ENCODE results near the gene RAP1A. TPM values are rescaled to one million over a fixed set of nuclear protein-coding genes. Genes with fewer than 3 reads are reported as not detected.

Gene RAP1A
- polyA plus RNA-seq, 3 donors, result 41.2 to 79.1 (median 75.3) TPM

GRCh38 chr1:111587509-111588174 is 31.9 kb upstream of the RAP1A start:
- Mint-ChIP-seq H3K27me3 (ENCODE audit: low read depth in 3 of 3) (no peaks in the 10 kb centered on the region), H3K36me3 (no peaks in the 10 kb centered on the region), H3K4me1 (peaks cover 1% of the 10 kb centered on the region), H3K9me3 (no peaks in the 10 kb centered on the region), H3K4me3 (no peak overlapping the region), H3K27ac (no peak overlapping the region)
- H3K36me3 ChIP-seq (replicated peaks in 1 of 2; ENCODE audit: control insufficient read depth in 1 of 2, insufficient read depth in 2 of 2, low read length in 2 of 2), result no peaks in the 10 kb centered on the region
- no peaks in the 10 kb centered on the region for H3K9me3 ChIP-seq (replicated peaks in 1 of 2; ENCODE audit: control insufficient read depth in 1 of 2, insufficient read depth in 1 of 2, low read length in 2 of 2)
- no peak for TF ChIP-seq CTCF (IDR thresholded peaks at IDR 0.05)
- 74% methylated on average over 4 of the region's 4 CpGs for WGBS (ENCODE audit: insufficient coverage)
- H3K9ac ChIP-seq (ENCODE audit: insufficient read depth, low read length, poor library complexity, severe bottlenecking), result no peak overlapping the region
- no peak overlapping the region for H3K4me3 ChIP-seq (replicated peaks in 1 of 3; ENCODE audit: low read depth in 2 of 3, low read length in 3 of 3)
- no peaks in the 10 kb centered on the region for H3K27me3 ChIP-seq (ENCODE audit: control insufficient read depth in 2 of 2, insufficient read depth in 2 of 2, low read length in 2 of 2)
- no peak overlapping the region for H2AFZ ChIP-seq (ENCODE audit: insufficient read depth, low read depth, low read length, poor library complexity, severe bottlenecking)
- H3K79me2 ChIP-seq (ENCODE audit: insufficient read depth, low read length), result no peaks in the 10 kb centered on the region
- no peak overlapping the region for H3K4me2 ChIP-seq (replicated peaks; ENCODE audit: extremely low read depth, low read length, poor library complexity, severe bottlenecking)
- H3K4me1 ChIP-seq (ENCODE audit: control insufficient read depth in 1 of 2, insufficient read depth in 2 of 2, low read length in 2 of 2), result no peaks in the 10 kb centered on the region
- H3K27ac ChIP-seq (ENCODE audit: low read depth in 1 of 2, low read length in 2 of 2), result no peak overlapping the region
- intact Hi-C loops (cut with micrococcal nuclease), result no loop called here
- DNase-seq, result no peak
- no peaks in the 10 kb centered on the region for H4K20me1 ChIP-seq (ENCODE audit: insufficient read depth, low read length)

GRCh38 chr1:111591937-111592336 is 27.7 kb upstream of the RAP1A start:
- Histone ChIP-seq H3K4me3 (replicated peaks in 1 of 3; ENCODE audit: low read depth in 2 of 3, low read length in 3 of 3) (no peak overlapping the region), H3K9ac (ENCODE audit: insufficient read depth, low read length, poor library complexity, severe bottlenecking) (no peak overlapping the region), H3K27me3 (ENCODE audit: control insufficient read depth in 2 of 2, insufficient read depth in 2 of 2, low read length in 2 of 2) (no peaks in the 10 kb centered on the region), H3K4me2 (replicated peaks; ENCODE audit: extremely low read depth, low read length, poor library complexity, severe bottlenecking) (no peak overlapping the region), H3K36me3 (replicated peaks in 1 of 2; ENCODE audit: control insufficient read depth in 1 of 2, insufficient read depth in 2 of 2, low read length in 2 of 2) (no peaks in the 10 kb centered on the region), H3K9me3 (replicated peaks in 1 of 2; ENCODE audit: control insufficient read depth in 1 of 2, insufficient read depth in 1 of 2, low read length in 2 of 2) (no peaks in the 10 kb centered on the region), H3K4me1 (ENCODE audit: control insufficient read depth in 1 of 2, insufficient read depth in 2 of 2, low read length in 2 of 2) (peaks cover 0 to 8% of the 10 kb centered on the region in 2 donors), H2AFZ (ENCODE audit: insufficient read depth, low read depth, low read length, poor library complexity, severe bottlenecking) (peak overlapping the region; percentile 39), H3K79me2 (ENCODE audit: insufficient read depth, low read length) (no peaks in the 10 kb centered on the region), H3K27ac (ENCODE audit: low read depth in 1 of 2, low read length in 2 of 2) (no peak overlapping the region), H4K20me1 (ENCODE audit: insufficient read depth, low read length) (no peaks in the 10 kb centered on the region)
- WGBS (ENCODE audit: insufficient coverage), result 100% methylated on average over 1 of the region's 6 CpGs
- peaks cover 0 to 3% (median 0%) of the 10 kb centered on the region in 3 donors for H3K27me3 Mint-ChIP-seq (ENCODE audit: low read depth in 3 of 3)
- H3K4me3 Mint-ChIP-seq, result no peak overlapping the region
- DNase-seq, result no peak
- peaks cover 0 to 3% (median 0%) of the 10 kb centered on the region in 7 donors for H3K9me3 Mint-ChIP-seq
- no peaks in the 10 kb centered on the region for H3K36me3 Mint-ChIP-seq
- intact Hi-C loops (cut with micrococcal nuclease), result no loop called here
- no peak overlapping the region for H3K27ac Mint-ChIP-seq
- peaks cover 14% of the 10 kb centered on the region for H3K4me1 Mint-ChIP-seq
- no peak for TF ChIP-seq CTCF (IDR thresholded peaks at IDR 0.05)

Measured in CD14-positive monocyte (primary cell).